Neuron (in vitro differentiated cells): Measurements from ENCODE around the gene CNN3.

ENCODE experiments used
- H2AFZ ChIP-seq: one replicate; pipeline ENCODE4 v1.6.1; 2013; ENCODE audit warnings: low read depth, mild to moderate bottlenecking, inconsistent platforms, low read length, moderate library complexity
- H3K27me3 ChIP-seq: one replicate; pipeline ENCODE4 v1.6.1; 2013; ENCODE audit warnings: low read length; ENCODE audit not compliant: insufficient read depth
- H3K36me3 ChIP-seq: one replicate; pipeline ENCODE4 v1.6.1; 2013; ENCODE audit warnings: low read length; ENCODE audit not compliant: insufficient read depth
- H3K4me1 ChIP-seq: one replicate; pipeline ENCODE4 v1.6.1; 2013; ENCODE audit warnings: low read length; ENCODE audit not compliant: insufficient read depth
- H3K4me3 ChIP-seq: 2 replicates; pipeline ENCODE4 v1.5.1; 2013; ENCODE audit warnings: mild to moderate bottlenecking, low read length, moderate library complexity
- H3K9me3 ChIP-seq: one replicate; pipeline ENCODE4 v1.6.1; 2013; ENCODE audit warnings: low read length

Gene CNN3

GRCh38 chr1:94906382-94906781, 20.5 kb downstream of the CNN3 start:
- Histone ChIP-seq H3K27me3 (no peaks in the 10 kb centered on the region), H3K4me3 (no peak overlapping the region), H3K4me1 (no peaks in the 10 kb centered on the region), H3K9me3 (peaks cover 6% of the 10 kb centered on the region), H2AFZ (no peak overlapping the region), H3K36me3 (peaks cover 72% of the 10 kb centered on the region)

- H3K4me3 ChIP-seq: no peak overlapping the region
- no peaks in the 10 kb centered on the region for H3K4me1 ChIP-seq
- H3K9me3 ChIP-seq: peaks cover 2% of the 10 kb centered on the region
- H2AFZ ChIP-seq: no peak overlapping the region
- peaks cover 70% of the 10 kb centered on the region for H3K36me3 ChIP-seq
- H3K27me3 ChIP-seq: no peaks in the 10 kb centered on the region
Measured at GRCh38 chr1:94905207-94905606, 21.7 kb downstream of the CNN3 start.

- Histone ChIP-seq H3K27me3 (no peaks in the 10 kb centered on the region), H2AFZ (no peak overlapping the region), H3K36me3 (peaks cover 77% of the 10 kb centered on the region), H3K9me3 (peaks cover 2% of the 10 kb centered on the region), H3K4me1 (no peaks in the 10 kb centered on the region), H3K4me3 (no peak overlapping the region)
Measured at GRCh38 chr1:94903280-94904009, 23.5 kb downstream of the CNN3 start.

- Histone ChIP-seq H3K36me3 (peaks cover 82% of the 10 kb centered on the region), H3K4me3 (no peak overlapping the region), H2AFZ (no peak overlapping the region), H3K9me3 (no peaks in the 10 kb centered on the region), H3K27me3 (no peaks in the 10 kb centered on the region), H3K4me1 (no peaks in the 10 kb centered on the region)
Measured at GRCh38 chr1:94901841-94902240, 25.1 kb downstream of the CNN3 start.

- Histone ChIP-seq H3K36me3 (peaks cover 91% of the 10 kb centered on the region), H3K27me3 (no peaks in the 10 kb centered on the region), H3K9me3 (no peaks in the 10 kb centered on the region), H2AFZ (no peak overlapping the region), H3K4me3 (no peak overlapping the region), H3K4me1 (no peaks in the 10 kb centered on the region)
Measured at GRCh38 chr1:94899756-94900155, 27.2 kb downstream of the CNN3 start.

GRCh38 chr1:94898491-94899385, 28.2 kb downstream of the CNN3 start:
- Histone ChIP-seq H3K4me1 (no peaks in the 10 kb centered on the region), H3K27me3 (no peaks in the 10 kb centered on the region), H3K4me3 (no peak overlapping the region), H3K9me3 (no peaks in the 10 kb centered on the region), H3K36me3 (peaks cover 91% of the 10 kb centered on the region), H2AFZ (no peak overlapping the region)

GRCh38 chr1:94895518-94895917, 31.4 kb downstream of the CNN3 start:
- no peaks in the 10 kb centered on the region for H3K4me1 ChIP-seq
- no peak overlapping the region for H3K4me3 ChIP-seq
- no peaks in the 10 kb centered on the region for H3K27me3 ChIP-seq
- H3K36me3 ChIP-seq: peaks cover 75% of the 10 kb centered on the region
- no peak overlapping the region for H2AFZ ChIP-seq
- no peaks in the 10 kb centered on the region for H3K9me3 ChIP-seq

- peaks cover 67% of the 10 kb centered on the region for H3K36me3 ChIP-seq
Measured at GRCh38 chr1:94894630-94895029, 32.3 kb downstream of the CNN3 start.

GRCh38 chr1:94892604-94893254, 34.2 kb downstream of the CNN3 start:
- Histone ChIP-seq H3K27me3 (no peaks in the 10 kb centered on the region), H3K36me3 (peaks cover 48% of the 10 kb centered on the region), H3K9me3 (no peaks in the 10 kb centered on the region), H2AFZ (no peak overlapping the region), H3K4me3 (no peak overlapping the region), H3K4me1 (peaks cover 4% of the 10 kb centered on the region)

More at GRCh38 chr1:94894630-94895029, 32.3 kb downstream of the CNN3 start:
- H2AFZ ChIP-seq: no peak overlapping the region
- H3K4me1 ChIP-seq: no peaks in the 10 kb centered on the region
- H3K9me3 ChIP-seq: no peaks in the 10 kb centered on the region
- H3K27me3 ChIP-seq: no peaks in the 10 kb centered on the region
- H3K4me3 ChIP-seq: no peak overlapping the region

- Histone ChIP-seq H3K9me3 (no peaks in the 10 kb centered on the region), H3K36me3 (peaks cover 14% of the 10 kb centered on the region), H3K27me3 (no peaks in the 10 kb centered on the region), H2AFZ (no peak overlapping the region), H3K4me3 (no peak overlapping the region), H3K4me1 (peaks cover 30% of the 10 kb centered on the region)
Measured at GRCh38 chr1:94888201-94888600, 38.7 kb downstream of the CNN3 start.

- Histone ChIP-seq H3K9me3 (no peaks in the 10 kb centered on the region), H3K36me3 (peaks cover 12% of the 10 kb centered on the region), H3K4me3 (no peak overlapping the region), H2AFZ (no peak overlapping the region), H3K4me1 (peaks cover 31% of the 10 kb centered on the region), H3K27me3 (no peaks in the 10 kb centered on the region)
Measured at GRCh38 chr1:94887603-94888171, 39.2 kb downstream of the CNN3 start.

GRCh38 chr1:94887106-94887505, 39.8 kb downstream of the CNN3 start:
- Histone ChIP-seq H3K36me3 (peaks cover 6% of the 10 kb centered on the region), H3K27me3 (no peaks in the 10 kb centered on the region), H3K4me1 (peaks cover 31% of the 10 kb centered on the region)

GRCh38 chr1:94886361-94886760, 40.5 kb downstream of the CNN3 start:
- Histone ChIP-seq H2AFZ (no peak overlapping the region), H3K27me3 (no peaks in the 10 kb centered on the region), H3K4me1 (peaks cover 31% of the 10 kb centered on the region), H3K9me3 (no peaks in the 10 kb centered on the region), H3K4me3 (no peak overlapping the region), H3K36me3 (peaks cover 3% of the 10 kb centered on the region)

More at GRCh38 chr1:94887106-94887505, 39.8 kb downstream of the CNN3 start:
- Histone ChIP-seq H3K9me3 (no peaks in the 10 kb centered on the region), H3K4me3 (no peak overlapping the region), H2AFZ (no peak overlapping the region)
